Panc1 (cell line): ENCODE measurements around the gene TMIGD1. TPM values are rescaled to one million over a fixed set of nuclear protein-coding genes. Genes with fewer than 3 reads are reported as not detected.

Experiments used
- ATAC-seq: fragments of 200-7000 bp; cut with Tn5 transposase; 2 replicates; pipeline ENCODE4 v1.9.1; 2020; ENCODE audit warnings: mild to moderate bottlenecking, moderate library complexity
- BruUV-seq: library from RNA; stranded (reverse); fragments of 400-500 nt; replicated peaks from 2 replicates; lab custom pipeline; 2021; lab: Mats Ljungman, UMichigan
- CTCF ChIA-PET: fragments of 300-600 bp; sonication (Branson Sonifier 250); formaldehyde crosslinking; loops from one replicate; lab custom pipeline; 2022; ENCODE audit warnings: antibody characterized with exemption; lab: Charles Lee
- POLR2A ChIA-PET: fragments of 300-600 bp; sonication (Branson Sonifier 250); formaldehyde crosslinking; loops from one replicate; lab custom pipeline; 2022; ENCODE audit warnings: antibody characterized with exemption; lab: Charles Lee
- DNase-seq: peaks from one replicate; pipeline ENCODE4 v3.0.0-alpha.2; 2010; ENCODE audit warnings: low read depth, low spot score
- H3K27ac ChIP-seq: 2 replicates; pipeline ENCODE4 v1.5.1; 2011; ENCODE audit warnings: mild to moderate bottlenecking, low read length, inconsistent platforms
- H3K27me3 ChIP-seq: fragments of 200-500 bp; sonication (Bioruptor generic); 2 replicates; pipeline ENCODE4 v1.6.0; 2014; ENCODE audit warnings: low read length, inconsistent platforms; ENCODE audit not compliant: control insufficient read depth, insufficient read depth
- H3K36me3 ChIP-seq: fragments of 200-500 bp; sonication (Bioruptor generic); 2 replicates; pipeline ENCODE4 v1.5.1; 2014; ENCODE audit warnings: inconsistent platforms, mild to moderate bottlenecking, low read length, moderate library complexity; ENCODE audit not compliant: control insufficient read depth, insufficient read depth
- H3K4me1 ChIP-seq: 2 replicates; pipeline ENCODE4 v1.5.1; 2011; ENCODE audit warnings: inconsistent platforms, mild to moderate bottlenecking, low read length, moderate library complexity; ENCODE audit not compliant: control insufficient read depth, insufficient read depth
- H3K4me3 ChIP-seq, 2 experiments: 2 replicates each; pipeline ENCODE4 v1.5.1; 2011 to 2012; ENCODE audit warnings: low read depth in 2 of 2, low read length in 2 of 2, mild to moderate bottlenecking in 2 of 2, inconsistent platforms in 1 of 2, moderate library complexity in 1 of 2
- H3K9me3 ChIP-seq: fragments of 200-500 bp; sonication (Bioruptor generic); 2 replicates; pipeline ENCODE4 v1.5.1; 2014; ENCODE audit warnings: low read depth, mild to moderate bottlenecking, inconsistent platforms, low read length, moderate library complexity; ENCODE audit not compliant: control insufficient read depth, insufficient read depth
- POLR2AphosphoS5 ChIP-seq: IDR thresholded peaks from 2 replicates; pipeline ENCODE4 v1.6.1; 2012; ENCODE audit warnings: mild to moderate bottlenecking, low read depth, low read length, moderate library complexity
- SIN3A ChIP-seq: IDR thresholded peaks from 2 replicates; pipeline ENCODE4 v1.6.1; 2012; ENCODE audit warnings: low read depth, mild to moderate bottlenecking, low read length, moderate library complexity, borderline replicate concordance; ENCODE audit not compliant: insufficient read depth
- TCF7L2 ChIP-seq: IDR thresholded peaks from 2 replicates; pipeline ENCODE4 v1.6.1; 2011; ENCODE audit warnings: mild to moderate bottlenecking, low read depth, low read length, inconsistent platforms
- in situ Hi-C: cut with HindIII; loops from 2 replicates; pipeline ENCODE4 v1.10.0; 2016; ENCODE audit warnings: low sequenced_read_pairs, low pct_unique_long_range_greater_than_20kb
- intact Hi-C: fragments of 100-400 bp; cut with micrococcal nuclease; formaldehyde crosslinking; loops from one replicate; pipeline ENCODE4 v1.10.0; 2022; ENCODE audit not compliant: unreplicated experiment
- total RNA-seq: library from RNA; stranded (reverse); gene quantifications from one replicate; pipeline ENCODE4 v1.2.1, GENCODE V29; 2021; ENCODE audit not compliant: unreplicated experiment
- TF ChIP-seq, protein P1 (sequence below), 2 experiments: IDR thresholded peaks; 2 replicates each; pipeline ENCODE4 v1.6.1; 2011 to 2012; ENCODE audit warnings: low read depth in 2 of 2, control low read depth in 1 of 2, low read length in 1 of 2, mild to moderate bottlenecking in 1 of 2, moderate library complexity in 1 of 2; ENCODE audit not compliant: insufficient read depth in 1 of 2
- TF ChIP-seq, protein P2 (sequence below): fragments of 450-650 bp; IDR thresholded peaks from 2 replicates; pipeline ENCODE4 v1.5.1; 2017; ENCODE audit warnings: mild to moderate bottlenecking

TMIGD1 gene
- total RNA-seq, 1 experiment from 2014 or later, result not detected

DNA sequence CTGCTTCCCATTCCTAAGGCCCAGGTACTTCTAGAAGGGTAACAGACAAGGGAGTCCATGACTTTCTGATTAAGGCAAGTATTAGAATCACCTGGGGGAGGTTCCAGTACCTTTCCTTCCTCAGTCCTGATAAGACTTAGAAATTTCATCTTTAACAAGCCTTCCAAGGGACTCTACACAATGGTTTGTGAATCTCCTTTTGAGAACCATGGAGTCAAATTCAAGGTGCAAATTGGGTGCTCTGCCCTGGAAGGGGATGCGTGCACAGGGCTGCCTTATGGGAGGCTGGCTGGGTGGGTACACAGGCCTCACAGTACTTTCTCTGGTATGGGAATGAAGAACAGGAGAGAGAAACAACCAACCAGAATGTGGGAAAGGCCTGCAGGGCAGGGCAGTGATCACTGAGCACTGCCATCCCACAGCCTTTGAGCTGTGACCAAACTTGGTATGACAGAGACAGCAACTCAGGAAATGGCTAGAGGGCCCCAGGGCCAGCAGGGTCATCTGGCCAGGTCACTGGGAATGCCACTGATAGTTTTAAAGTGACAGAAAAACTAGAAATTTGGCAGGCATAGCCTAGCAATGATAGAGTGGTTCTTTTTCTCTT is 3.6 kb upstream of the TMIGD1 start:
- no peak for ATAC-seq
- no peaks in the 10 kb centered on the region for H3K9me3 ChIP-seq
- no peak overlapping the region for H3K27ac ChIP-seq
- no peaks in the 10 kb centered on the region for H3K27me3 ChIP-seq
- POLR2A ChIA-PET, result interaction anchor here (0.6 kb wide), 1 partner anchor 238 kb away, joined by 4 read pairs; no protein-coding TSS in a partner anchor
- 0 out of 2 replicates have a peak, but pooled peaks cover 4% of the 10 kb centered on the region for H3K4me1 ChIP-seq
- H3K36me3 ChIP-seq, result no peaks in the 10 kb centered on the region
- BruUV-seq, result no TSS peak
- no peak for DNase-seq
- CTCF ChIA-PET, result interaction anchor here (0.7 to 2.2 kb wide), 2 partner anchors 233 to 500 kb away, joined by 4 to 18 read pairs; no protein-coding TSS in a partner anchor
- intact Hi-C loops, result no loop called here
- in situ Hi-C loops, result no loop called here
- TF ChIP-seq POLR2AphosphoS5 (no peak), SIN3A (no peak), TCF7L2 (no peak)
- TF ChIP-seq, protein P1, sequence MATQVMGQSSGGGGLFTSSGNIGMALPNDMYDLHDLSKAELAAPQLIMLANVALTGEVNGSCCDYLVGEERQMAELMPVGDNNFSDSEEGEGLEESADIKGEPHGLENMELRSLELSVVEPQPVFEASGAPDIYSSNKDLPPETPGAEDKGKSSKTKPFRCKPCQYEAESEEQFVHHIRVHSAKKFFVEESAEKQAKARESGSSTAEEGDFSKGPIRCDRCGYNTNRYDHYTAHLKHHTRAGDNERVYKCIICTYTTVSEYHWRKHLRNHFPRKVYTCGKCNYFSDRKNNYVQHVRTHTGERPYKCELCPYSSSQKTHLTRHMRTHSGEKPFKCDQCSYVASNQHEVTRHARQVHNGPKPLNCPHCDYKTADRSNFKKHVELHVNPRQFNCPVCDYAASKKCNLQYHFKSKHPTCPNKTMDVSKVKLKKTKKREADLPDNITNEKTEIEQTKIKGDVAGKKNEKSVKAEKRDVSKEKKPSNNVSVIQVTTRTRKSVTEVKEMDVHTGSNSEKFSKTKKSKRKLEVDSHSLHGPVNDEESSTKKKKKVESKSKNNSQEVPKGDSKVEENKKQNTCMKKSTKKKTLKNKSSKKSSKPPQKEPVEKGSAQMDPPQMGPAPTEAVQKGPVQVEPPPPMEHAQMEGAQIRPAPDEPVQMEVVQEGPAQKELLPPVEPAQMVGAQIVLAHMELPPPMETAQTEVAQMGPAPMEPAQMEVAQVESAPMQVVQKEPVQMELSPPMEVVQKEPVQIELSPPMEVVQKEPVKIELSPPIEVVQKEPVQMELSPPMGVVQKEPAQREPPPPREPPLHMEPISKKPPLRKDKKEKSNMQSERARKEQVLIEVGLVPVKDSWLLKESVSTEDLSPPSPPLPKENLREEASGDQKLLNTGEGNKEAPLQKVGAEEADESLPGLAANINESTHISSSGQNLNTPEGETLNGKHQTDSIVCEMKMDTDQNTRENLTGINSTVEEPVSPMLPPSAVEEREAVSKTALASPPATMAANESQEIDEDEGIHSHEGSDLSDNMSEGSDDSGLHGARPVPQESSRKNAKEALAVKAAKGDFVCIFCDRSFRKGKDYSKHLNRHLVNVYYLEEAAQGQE (IDR thresholded peaks at IDR 0.05; ENCODE audit: insufficient read depth in 1 of 2, low read depth in 2 of 2, low read length in 1 of 2), result no peak
- TF ChIP-seq, protein P2, sequence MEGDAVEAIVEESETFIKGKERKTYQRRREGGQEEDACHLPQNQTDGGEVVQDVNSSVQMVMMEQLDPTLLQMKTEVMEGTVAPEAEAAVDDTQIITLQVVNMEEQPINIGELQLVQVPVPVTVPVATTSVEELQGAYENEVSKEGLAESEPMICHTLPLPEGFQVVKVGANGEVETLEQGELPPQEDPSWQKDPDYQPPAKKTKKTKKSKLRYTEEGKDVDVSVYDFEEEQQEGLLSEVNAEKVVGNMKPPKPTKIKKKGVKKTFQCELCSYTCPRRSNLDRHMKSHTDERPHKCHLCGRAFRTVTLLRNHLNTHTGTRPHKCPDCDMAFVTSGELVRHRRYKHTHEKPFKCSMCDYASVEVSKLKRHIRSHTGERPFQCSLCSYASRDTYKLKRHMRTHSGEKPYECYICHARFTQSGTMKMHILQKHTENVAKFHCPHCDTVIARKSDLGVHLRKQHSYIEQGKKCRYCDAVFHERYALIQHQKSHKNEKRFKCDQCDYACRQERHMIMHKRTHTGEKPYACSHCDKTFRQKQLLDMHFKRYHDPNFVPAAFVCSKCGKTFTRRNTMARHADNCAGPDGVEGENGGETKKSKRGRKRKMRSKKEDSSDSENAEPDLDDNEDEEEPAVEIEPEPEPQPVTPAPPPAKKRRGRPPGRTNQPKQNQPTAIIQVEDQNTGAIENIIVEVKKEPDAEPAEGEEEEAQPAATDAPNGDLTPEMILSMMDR, result no peak
- no peak overlapping the region for H3K4me3 ChIP-seq

DNA sequence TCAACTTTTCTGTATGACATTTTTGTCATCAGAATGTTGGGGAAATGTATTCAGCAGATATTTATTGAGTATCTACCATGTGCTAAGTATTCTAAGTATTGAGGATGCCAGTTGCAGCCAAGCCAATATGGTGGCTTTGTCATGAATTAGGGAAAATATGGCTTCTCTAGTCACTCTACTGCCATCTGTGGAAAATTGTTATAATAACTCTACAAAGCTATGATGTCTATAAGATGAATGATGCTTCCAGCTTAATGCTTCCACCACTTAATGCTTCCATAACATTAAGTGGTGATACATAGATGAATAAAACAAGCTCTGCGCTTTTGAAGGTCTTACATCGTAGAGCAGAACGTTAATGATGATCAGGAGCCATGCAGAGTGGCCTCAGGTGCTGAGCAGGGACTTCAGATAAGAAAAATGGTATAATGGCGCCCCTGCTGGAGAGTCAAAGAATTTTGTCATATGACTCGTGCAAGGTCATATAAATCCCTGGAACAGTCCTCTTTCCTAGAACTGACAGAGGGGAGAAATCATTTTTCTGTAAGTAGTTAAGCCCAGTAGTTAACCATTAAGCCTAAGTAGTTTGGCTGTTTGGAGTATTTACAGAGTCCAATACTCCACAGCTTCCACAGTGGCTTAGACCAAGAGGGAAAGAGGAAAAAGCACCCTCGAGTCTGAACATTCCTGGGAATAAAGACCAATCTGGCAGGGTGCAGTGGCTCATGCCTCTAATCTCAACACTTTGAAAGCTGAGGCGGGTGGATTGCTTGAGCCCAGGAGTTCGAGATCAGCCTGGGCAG is 2.7 kb upstream of the TMIGD1 start:
- in situ Hi-C loops, result no loop called here
- ATAC-seq (peak; percentile 86), DNase-seq (peak; percentile 61)
- no TSS peak for BruUV-seq
- Histone ChIP-seq H3K27ac (no peak overlapping the region), H3K9me3 (no peaks in the 10 kb centered on the region), H3K4me3 (no peak overlapping the region), H3K4me1 (0 out of 2 replicates have a peak, but pooled peaks cover 4% of the 10 kb centered on the region), H3K36me3 (no peaks in the 10 kb centered on the region), H3K27me3 (no peaks in the 10 kb centered on the region)
- ChIA-PET POLR2A (no interaction called here), CTCF (interaction anchor here (0.5 to 2.2 kb wide), 11 partner anchors 11 to 232 kb away, joined by 3 to 18 read pairs (median 4); no protein-coding TSS in a partner anchor)
- intact Hi-C loops, result loop anchor here (1.0 kb wide), 1 partner anchor 211 kb away; no protein-coding TSS in a partner anchor
- TF ChIP-seq POLR2AphosphoS5, result no peak
- no peak for TF ChIP-seq SIN3A
- TF ChIP-seq, protein P2, result peak; percentile 86
